ENCODE results near the gene PTRH1.

The PTRH1 gene

GRCh38 chr9:127720031-127720864, 4.8 kb upstream of the PTRH1 start:
- no peak for DNase-seq

GRCh38 chr9:127717766-127718165, 2.3 kb upstream of the PTRH1 start:
- DNase-seq: no peak

DNA sequence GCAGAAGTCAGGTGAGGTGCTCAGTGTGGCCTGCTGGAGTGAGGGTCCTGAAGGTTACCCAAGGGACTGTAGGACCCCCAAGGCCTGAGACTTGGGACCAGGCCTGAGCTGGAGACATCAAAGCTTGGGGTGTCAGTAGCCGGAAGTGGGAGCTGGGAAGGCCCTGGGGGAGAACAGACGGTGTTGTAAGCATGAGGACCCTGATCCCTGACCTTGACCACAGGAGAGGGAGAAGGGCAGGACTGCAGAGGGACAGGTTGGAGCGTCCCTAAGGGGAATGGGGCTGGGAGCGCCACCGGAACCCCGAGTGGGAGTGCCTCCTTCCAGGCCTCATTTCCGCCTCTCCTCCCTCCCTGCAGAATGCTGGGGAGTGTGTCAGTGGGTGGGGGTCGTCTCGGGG, 949 bp upstream of the PTRH1 start:
- no peak for DNase-seq

GRCh38 chr9:127714951-127715469, 453 bp downstream of the PTRH1 start:
- no peak for DNase-seq

DNA sequence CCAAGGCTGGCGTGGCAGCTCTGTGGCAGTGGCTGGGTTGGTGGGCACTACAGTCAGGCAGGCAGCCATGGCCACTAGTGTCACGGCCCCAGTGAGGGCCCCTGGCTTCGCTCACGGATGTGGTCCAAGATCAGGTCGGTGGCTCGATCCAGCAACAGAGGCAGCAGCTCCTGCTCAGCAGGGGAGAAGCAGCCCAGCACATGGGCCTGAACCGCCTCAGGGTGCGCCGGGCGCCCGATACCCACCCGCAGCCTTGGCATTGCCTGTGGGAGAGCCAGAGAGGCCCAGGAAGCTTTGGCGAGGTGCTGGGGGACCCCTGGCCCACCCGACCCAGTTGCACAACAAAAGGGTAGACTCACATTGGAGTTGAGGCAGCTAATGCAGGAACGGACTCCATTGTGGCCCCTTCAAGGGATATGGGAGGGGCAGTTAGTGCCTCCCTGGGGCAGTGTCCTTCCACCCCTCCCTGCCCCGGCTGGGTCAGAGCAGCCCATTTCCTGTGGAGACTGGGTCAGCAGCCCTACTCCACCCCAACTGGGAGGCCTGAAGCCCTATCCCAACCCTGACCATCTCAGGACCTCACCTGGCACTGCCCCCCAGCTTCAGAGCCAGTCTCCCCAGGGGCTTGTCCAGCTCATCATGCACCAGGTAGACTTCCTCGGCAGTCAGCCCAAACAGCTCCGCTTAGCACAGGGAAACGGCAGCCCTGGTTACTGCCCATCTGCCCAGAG, 1.3 kb downstream of the PTRH1 start:
- no peak for DNase-seq

- DNase-seq: no peak
These were observed 2.6 kb downstream of the PTRH1 start for GRCh38 chr9:127712867-127713266.

GRCh38 chr9:127712371-127712770, 3.1 kb downstream of the PTRH1 start:
- no peak for DNase-seq

GRCh38 chr9:127711831-127712274, 3.6 kb downstream of the PTRH1 start:
- DNase-seq: no peak

DNA sequence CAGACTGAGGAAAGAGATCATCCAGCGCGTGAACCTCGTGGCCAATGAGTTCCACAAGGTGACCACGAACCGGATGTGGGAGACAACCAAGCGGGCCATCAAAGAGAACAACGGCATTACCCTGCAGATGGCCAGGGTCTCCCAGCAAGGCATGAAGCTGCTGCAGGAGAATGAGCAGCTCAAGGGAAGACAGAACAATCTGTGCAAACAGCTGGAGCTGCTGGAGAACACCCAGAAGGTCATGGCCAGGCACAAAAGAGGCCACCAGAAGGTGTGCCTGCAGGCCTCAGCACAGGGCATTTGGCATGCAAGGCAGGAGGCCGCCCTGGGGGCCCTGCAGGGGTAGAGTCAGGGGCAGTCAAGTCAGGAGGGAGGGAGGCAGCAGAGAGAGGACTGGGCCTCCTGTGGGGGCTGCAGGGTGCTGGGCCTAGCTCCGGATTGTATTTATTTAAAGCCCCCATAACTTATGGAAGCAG, 4.2 kb downstream of the PTRH1 start:
- no peak for DNase-seq

DNA sequence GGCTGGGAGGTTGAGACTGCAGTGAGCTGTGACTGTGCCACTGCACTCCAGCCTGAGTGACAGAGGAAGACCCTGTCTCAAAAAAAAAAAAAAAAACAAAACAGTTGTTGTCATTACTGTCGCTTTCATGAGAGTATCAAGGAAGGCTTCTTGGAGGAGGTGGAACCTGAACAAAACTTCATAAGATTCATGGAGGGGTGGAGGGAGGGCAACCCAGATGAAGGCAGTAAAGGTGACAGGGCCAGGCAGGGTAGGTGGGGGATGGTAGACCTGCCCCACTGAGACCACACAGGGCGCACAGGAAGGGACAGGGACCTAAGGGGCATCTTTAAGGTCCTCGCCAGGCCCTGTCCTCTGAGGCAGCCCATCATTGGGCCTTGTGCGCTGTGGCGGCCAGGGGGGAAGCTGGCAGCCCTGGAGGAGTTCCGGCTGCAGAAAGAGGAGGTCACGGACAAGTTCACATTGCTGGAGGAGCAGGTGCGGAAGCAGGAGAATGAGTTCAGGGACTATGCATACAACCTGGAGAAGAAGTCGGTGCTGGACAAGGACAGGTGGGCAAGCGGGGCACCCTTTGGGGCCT, 5.2 kb downstream of the PTRH1 start:
- no peak for DNase-seq

GRCh38 chr9:127708952-127709587, 6.4 kb downstream of the PTRH1 start:
- DNase-seq: no peak

DNA sequence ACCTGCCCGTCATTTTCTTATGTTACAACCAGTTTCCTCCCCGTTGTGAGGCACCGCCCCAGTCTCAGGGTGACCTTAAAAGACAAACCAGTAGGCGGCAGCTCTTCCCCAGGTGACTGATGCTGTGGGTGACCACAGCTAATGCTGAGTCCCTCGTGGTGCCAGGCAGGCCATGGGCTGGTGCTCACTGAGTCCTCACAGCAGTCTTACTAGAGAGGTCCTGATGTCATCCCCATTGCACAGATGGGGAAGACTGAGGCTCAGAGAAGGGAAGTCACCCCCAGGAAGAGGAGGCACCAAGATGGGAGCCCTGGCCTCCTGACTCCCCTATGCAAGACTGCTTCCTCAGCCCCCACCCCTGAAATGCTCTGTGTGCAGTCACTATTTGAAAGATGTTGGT, 7.7 kb downstream of the PTRH1 start:
- no peak for DNase-seq

GRCh38 chr9:127706836-127707241, 8.6 kb downstream of the PTRH1 start, which contains the start of gene CFAP157:
Gene CFAP157, plus strand, starts transcription at chr9:127706988. Its CDS starts 44 bp downstream, at chr9:127707032.
- DNase-seq: no peak

- no peak for DNase-seq
These were observed 9.7 kb downstream of the PTRH1 start for GRCh38 chr9:127705577-127706379.

DNA sequence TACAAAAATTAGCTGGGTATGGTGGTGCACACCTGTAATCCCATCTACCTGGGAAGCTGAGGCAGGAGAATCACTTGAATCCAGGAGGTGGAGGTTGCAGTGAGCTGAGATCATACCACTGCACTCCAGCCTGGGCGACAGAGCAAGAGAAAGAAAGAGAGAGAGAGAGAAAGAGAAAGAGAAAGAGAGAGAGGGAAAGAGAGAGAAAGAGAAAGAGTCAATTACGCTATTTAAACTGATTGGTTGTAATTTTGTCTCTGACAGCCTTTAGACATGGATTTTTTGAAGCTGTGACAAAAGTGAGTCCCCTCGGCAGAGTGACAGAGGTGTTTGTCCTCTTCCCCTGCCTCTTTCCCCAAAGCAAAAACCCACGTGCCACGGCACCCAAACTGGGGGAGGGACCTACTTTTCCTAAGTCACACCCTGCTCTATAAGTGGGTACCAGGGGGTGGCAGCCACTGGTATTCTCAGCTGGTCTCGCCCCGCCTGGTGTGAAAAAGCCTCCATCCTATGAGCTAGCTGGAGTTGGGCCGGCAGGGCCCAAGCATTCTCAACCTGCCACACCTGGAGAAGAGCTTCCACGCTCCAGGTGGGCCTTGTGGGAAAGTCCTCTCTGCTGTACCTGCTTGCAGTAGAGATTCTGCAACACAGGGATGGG, 12.0 kb downstream of the PTRH1 start:
- DNase-seq: no peak

DNA sequence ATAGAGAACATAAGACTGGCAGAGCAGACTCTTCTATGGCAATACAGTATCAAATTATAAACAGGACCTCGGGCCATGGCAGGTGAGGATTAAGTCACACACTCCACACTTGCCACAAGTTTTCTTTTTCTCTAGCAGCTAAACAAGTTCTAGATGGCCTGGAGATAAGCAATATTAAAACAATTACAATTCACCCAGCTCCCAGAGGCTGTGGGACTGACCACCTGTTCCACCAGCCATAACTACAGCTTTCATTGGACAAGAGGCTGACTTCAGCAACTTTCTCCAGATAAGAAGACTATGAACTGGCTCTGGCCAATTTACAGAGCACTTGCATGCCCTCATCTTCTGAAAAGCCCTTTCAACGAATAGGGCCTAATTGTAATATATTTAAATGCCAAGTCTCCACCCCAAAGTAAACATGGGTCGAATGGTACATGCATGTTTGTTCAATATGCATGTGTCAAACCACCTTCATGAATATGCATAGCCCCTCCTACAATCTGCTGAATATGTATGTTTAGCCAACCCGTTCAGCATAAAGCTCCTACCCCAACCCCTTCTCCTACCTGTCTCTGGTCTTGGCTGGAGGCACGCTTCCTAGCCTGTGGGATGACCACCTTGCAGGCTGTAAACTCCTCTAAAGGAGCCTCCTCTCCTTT, 14.7 kb downstream of the PTRH1 start:
- no peak for DNase-seq

DNA sequence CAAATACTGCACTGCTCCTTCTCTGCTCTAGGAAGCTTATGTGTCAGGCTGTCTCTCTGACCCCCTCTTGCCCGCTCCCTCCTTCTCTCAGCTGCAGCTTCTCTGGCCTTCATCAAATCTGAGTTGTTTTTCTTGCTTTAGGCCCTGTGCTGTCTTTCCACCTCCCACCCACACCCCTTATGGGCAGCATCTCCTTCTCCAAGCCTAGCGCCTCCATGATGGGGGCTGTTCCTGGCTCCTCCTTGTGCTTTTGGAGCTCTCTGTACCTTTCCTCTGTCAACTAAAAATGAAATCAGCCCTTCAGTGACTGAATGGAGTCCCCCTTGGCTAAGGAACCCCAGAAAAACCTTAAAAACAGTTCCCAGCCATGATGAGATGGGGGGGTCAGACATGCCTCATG, 15.3 kb downstream of the PTRH1 start:
- no peak for DNase-seq

GRCh38 chr9:127698985-127699670, 16.3 kb downstream of the PTRH1 start:
- DNase-seq: peak; percentile 77

- no peak for DNase-seq
These were observed 17.1 kb downstream of the PTRH1 start for GRCh38 chr9:127698386-127698785.

- DNase-seq: no peak
These were observed 17.9 kb downstream of the PTRH1 start for GRCh38 chr9:127697575-127697974.

All from effector CD8-positive, alpha-beta T cell (primary cell).